Neural cell (in vitro differentiated cells): Measurements from ENCODE around the gene SHB. TPM values are rescaled to one million over a fixed set of nuclear protein-coding genes. Genes with fewer than 3 reads are reported as not detected.

Experiments
- H2AFZ ChIP-seq: fragments of 200-600, 300-800 bp; sonication (generic), shearing (Covaris generic); 2 replicates; pipeline ENCODE4 v1.6.0; 2014; ENCODE audit warnings: low read depth, mild to moderate bottlenecking, antibody characterized with exemption, low read length, moderate library complexity
- H3F3A ChIP-seq: fragments of 200-600 bp; shearing (Covaris generic); 2 replicates; pipeline ENCODE4 v1.6.1; 2016; ENCODE audit warnings: mild to moderate bottlenecking, moderate library complexity, mixed read lengths, antibody characterized with exemption, low read length; ENCODE audit not compliant: insufficient read depth, poor library complexity, severe bottlenecking
- H3K27ac ChIP-seq: fragments of 200-600, 300-800 bp; sonication (generic), shearing (Covaris generic); 2 replicates; pipeline ENCODE4 v1.5.1; 2014; ENCODE audit warnings: mild to moderate bottlenecking, low read length, moderate library complexity
- H3K27me3 ChIP-seq: fragments of 300-800, 200-600 bp; sonication (generic), shearing (Covaris generic); 2 replicates; pipeline ENCODE4 v1.6.0; 2014; ENCODE audit warnings: mild to moderate bottlenecking, low read depth, low read length, moderate library complexity; ENCODE audit not compliant: insufficient read depth
- H3K36me3 ChIP-seq: fragments of 300-800, 200-600 bp; sonication (generic), shearing (Covaris generic); 2 replicates; pipeline ENCODE4 v1.5.1; 2014; ENCODE audit warnings: mild to moderate bottlenecking, antibody characterized with exemption, low read length, moderate library complexity; ENCODE audit not compliant: insufficient read depth
- H3K4me2 ChIP-seq: fragments of 300-800, 200-600 bp; sonication (generic), shearing (Covaris generic); 2 replicates; pipeline ENCODE4 v1.6.0; 2014; ENCODE audit warnings: mild to moderate bottlenecking, low read length
- H3K4me3 ChIP-seq: fragments of 300-800, 200-600 bp; sonication (generic), shearing (Covaris generic); 2 replicates; pipeline ENCODE4 v1.5.1; 2014; ENCODE audit warnings: mild to moderate bottlenecking, low read length, moderate library complexity
- H3K79me2 ChIP-seq: fragments of 200-600 bp; shearing (Covaris generic); replicated peaks from 2 replicates; pipeline ENCODE4 v1.6.0; 2014; ENCODE audit warnings: mild to moderate bottlenecking, low read length, moderate library complexity; ENCODE audit not compliant: insufficient read depth
- H3K9ac ChIP-seq: fragments of 300-800, 200-600 bp; sonication (generic), shearing (Covaris generic); 2 replicates; pipeline ENCODE4 v1.6.1; 2016; ENCODE audit warnings: mild to moderate bottlenecking, low read length, mixed read lengths
- H3K9me2 ChIP-seq: fragments of 200-600 bp; shearing (Covaris generic); 2 replicates; pipeline ENCODE4 v1.6.1; 2016; ENCODE audit warnings: mild to moderate bottlenecking, low read length, mixed read lengths; ENCODE audit not compliant: insufficient read depth
- H3K9me3 ChIP-seq: fragments of 200-600, 300-800 bp; sonication (generic), shearing (Covaris generic); 2 replicates; pipeline ENCODE4 v1.6.1; 2016; ENCODE audit warnings: mild to moderate bottlenecking, mixed run types, low read length, moderate library complexity, mixed read lengths
- H4K20me1 ChIP-seq: fragments of 200-600 bp; shearing (Covaris generic); 2 replicates; pipeline ENCODE4 v1.6.1; 2016; ENCODE audit warnings: mild to moderate bottlenecking, mixed run types; ENCODE audit not compliant: insufficient read depth
- EP300 ChIP-seq: fragments of 450-650 bp; conservative IDR thresholded peaks from 2 replicates; pipeline ENCODE4 v1.6.1; 2014; ENCODE audit warnings: antibody characterized with exemption, mild to moderate bottlenecking, moderate library complexity; ENCODE audit not compliant: poor library complexity, severe bottlenecking
- EZH2 ChIP-seq: fragments of 200-600, 300-800 bp; shearing (Covaris generic), sonication (generic); IDR thresholded peaks from 2 replicates; pipeline ENCODE4 v1.6.1; 2014; ENCODE audit warnings: antibody characterized with exemption, low read length, borderline replicate concordance, mild to moderate bottlenecking; ENCODE audit not compliant: insufficient read depth, poor library complexity, severe bottlenecking
- MXI1 ChIP-seq: fragments of 450-650 bp; conservative IDR thresholded peaks from 2 replicates; pipeline ENCODE4 v1.6.1; 2014; ENCODE audit warnings: antibody characterized with exemption, mild to moderate bottlenecking; ENCODE audit not compliant: poor library complexity, severe bottlenecking
- POLR2AphosphoS5 ChIP-seq: IDR thresholded peaks from 2 replicates; pipeline ENCODE4 v1.6.1; 2012
- RAD21 ChIP-seq: fragments of 450-650 bp; conservative IDR thresholded peaks from 2 replicates; pipeline ENCODE4 v1.6.1; 2014; ENCODE audit warnings: antibody characterized with exemption, mild to moderate bottlenecking, moderate library complexity
- SMC3 ChIP-seq: fragments of 450-650 bp; conservative IDR thresholded peaks from 2 replicates; pipeline ENCODE4 v1.6.1; 2014; ENCODE audit warnings: antibody characterized with exemption, mild to moderate bottlenecking, moderate library complexity; ENCODE audit not compliant: poor library complexity
- TAF1 ChIP-seq: IDR thresholded peaks from 2 replicates; pipeline ENCODE4 v1.6.1; 2012; ENCODE audit warnings: low read depth
- polyA plus RNA-seq: library from polyadenylated mRNA; depleted of rRNA; stranded (reverse); fragments of >200 nt; gene quantifications from 2 replicates; pipeline ENCODE4 v1.2.3, GENCODE V29; 2014
- TF ChIP-seq, protein P1 (sequence below): IDR thresholded peaks from 2 replicates; pipeline ENCODE4 v1.6.1; 2012; ENCODE audit warnings: borderline replicate concordance
- TF ChIP-seq, protein P2 (sequence below): fragments of 450-650 bp; IDR thresholded peaks from 2 replicates; pipeline ENCODE4 v1.5.1; 2014; ENCODE audit warnings: antibody characterized with exemption, mild to moderate bottlenecking, moderate library complexity; ENCODE audit not compliant: poor library complexity, severe bottlenecking

Gene SHB
- polyA plus RNA-seq, 1 donor from 2014 or later, result 17.5 TPM

DNA sequence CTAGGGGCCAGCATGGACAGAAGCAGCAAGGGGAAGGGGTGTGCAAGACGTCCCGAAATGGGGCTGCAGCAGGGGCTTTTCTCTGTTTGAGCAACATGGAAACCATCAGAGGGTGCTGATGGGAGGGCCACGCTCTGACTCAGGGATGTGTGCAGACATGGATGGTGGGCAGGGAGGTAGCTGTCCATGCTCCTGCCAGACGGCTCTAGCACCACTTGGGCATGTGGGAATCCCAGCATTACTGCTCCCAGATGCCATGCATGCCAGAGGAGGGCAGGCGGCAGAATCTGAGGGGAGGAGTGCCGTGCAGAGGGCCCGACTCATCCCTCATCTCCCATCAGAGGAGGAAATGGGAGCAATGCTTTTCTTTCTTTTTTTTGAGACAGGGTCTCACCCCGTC is 119.5 kb downstream of the SHB start:
- no peaks in the 10 kb centered on the region for H3K9me3 ChIP-seq
- no peaks in the 10 kb centered on the region for H3F3A ChIP-seq
- H3K27ac ChIP-seq, result no peak overlapping the region
- no peaks in the 10 kb centered on the region for H3K9me2 ChIP-seq
- no peaks in the 10 kb centered on the region for H3K27me3 ChIP-seq
- H3K79me2 ChIP-seq, result no peaks in the 10 kb centered on the region
- TF ChIP-seq SMC3, result no peak
- TF ChIP-seq, protein P1, sequence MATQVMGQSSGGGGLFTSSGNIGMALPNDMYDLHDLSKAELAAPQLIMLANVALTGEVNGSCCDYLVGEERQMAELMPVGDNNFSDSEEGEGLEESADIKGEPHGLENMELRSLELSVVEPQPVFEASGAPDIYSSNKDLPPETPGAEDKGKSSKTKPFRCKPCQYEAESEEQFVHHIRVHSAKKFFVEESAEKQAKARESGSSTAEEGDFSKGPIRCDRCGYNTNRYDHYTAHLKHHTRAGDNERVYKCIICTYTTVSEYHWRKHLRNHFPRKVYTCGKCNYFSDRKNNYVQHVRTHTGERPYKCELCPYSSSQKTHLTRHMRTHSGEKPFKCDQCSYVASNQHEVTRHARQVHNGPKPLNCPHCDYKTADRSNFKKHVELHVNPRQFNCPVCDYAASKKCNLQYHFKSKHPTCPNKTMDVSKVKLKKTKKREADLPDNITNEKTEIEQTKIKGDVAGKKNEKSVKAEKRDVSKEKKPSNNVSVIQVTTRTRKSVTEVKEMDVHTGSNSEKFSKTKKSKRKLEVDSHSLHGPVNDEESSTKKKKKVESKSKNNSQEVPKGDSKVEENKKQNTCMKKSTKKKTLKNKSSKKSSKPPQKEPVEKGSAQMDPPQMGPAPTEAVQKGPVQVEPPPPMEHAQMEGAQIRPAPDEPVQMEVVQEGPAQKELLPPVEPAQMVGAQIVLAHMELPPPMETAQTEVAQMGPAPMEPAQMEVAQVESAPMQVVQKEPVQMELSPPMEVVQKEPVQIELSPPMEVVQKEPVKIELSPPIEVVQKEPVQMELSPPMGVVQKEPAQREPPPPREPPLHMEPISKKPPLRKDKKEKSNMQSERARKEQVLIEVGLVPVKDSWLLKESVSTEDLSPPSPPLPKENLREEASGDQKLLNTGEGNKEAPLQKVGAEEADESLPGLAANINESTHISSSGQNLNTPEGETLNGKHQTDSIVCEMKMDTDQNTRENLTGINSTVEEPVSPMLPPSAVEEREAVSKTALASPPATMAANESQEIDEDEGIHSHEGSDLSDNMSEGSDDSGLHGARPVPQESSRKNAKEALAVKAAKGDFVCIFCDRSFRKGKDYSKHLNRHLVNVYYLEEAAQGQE, result no peak
- TF ChIP-seq POLR2AphosphoS5, result no peak
- no peak for TF ChIP-seq EP300
- no peak for TF ChIP-seq TAF1
- TF ChIP-seq MXI1, result no peak
- no peak for TF ChIP-seq EZH2
- TF ChIP-seq, protein P2, sequence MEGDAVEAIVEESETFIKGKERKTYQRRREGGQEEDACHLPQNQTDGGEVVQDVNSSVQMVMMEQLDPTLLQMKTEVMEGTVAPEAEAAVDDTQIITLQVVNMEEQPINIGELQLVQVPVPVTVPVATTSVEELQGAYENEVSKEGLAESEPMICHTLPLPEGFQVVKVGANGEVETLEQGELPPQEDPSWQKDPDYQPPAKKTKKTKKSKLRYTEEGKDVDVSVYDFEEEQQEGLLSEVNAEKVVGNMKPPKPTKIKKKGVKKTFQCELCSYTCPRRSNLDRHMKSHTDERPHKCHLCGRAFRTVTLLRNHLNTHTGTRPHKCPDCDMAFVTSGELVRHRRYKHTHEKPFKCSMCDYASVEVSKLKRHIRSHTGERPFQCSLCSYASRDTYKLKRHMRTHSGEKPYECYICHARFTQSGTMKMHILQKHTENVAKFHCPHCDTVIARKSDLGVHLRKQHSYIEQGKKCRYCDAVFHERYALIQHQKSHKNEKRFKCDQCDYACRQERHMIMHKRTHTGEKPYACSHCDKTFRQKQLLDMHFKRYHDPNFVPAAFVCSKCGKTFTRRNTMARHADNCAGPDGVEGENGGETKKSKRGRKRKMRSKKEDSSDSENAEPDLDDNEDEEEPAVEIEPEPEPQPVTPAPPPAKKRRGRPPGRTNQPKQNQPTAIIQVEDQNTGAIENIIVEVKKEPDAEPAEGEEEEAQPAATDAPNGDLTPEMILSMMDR, result no peak
- TF ChIP-seq RAD21, result no peak
- H3K4me3 ChIP-seq, result no peak overlapping the region
- H3K9ac ChIP-seq, result no peak overlapping the region
- no peaks in the 10 kb centered on the region for H4K20me1 ChIP-seq
- H2AFZ ChIP-seq, result no peak overlapping the region
- H3K36me3 ChIP-seq, result peaks cover 6% of the 10 kb centered on the region
- H3K4me2 ChIP-seq, result no peak overlapping the region

DNA sequence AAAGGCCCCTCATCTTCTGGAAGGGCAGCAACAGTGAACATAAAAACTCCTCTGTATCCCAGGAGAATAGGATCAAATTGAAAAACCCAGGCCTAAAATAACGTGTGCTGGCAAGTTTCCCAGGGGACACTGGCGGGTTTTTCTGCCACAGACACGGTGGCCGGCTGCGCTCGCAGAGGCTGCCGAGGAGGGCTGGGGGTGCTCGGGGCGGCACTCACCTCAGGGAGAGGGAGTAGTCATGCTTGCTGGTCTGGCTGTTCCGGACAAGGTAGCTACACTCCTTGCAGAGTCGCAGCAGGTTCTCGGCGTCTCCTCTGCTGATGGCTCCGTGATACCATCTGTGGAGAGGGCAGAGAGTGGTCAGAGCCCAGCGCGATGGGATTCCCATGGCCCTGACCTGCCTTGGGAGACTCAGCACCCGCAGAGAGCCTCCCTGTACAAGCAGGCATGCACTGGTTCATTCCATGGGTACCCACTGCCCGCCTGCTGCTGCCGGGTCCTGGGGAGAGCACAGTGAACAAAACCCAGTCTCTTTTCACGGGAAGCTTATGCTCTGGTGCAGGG is 120.5 kb downstream of the SHB start:
- no peak overlapping the region for H3K9ac ChIP-seq

More for the DNA sequence above, 120.5 kb downstream of the SHB start:
- H3K4me3 ChIP-seq, result no peak overlapping the region
- no peak overlapping the region for H3K27ac ChIP-seq
- H3K36me3 ChIP-seq, result no peaks in the 10 kb centered on the region
- H3K4me2 ChIP-seq, result no peak overlapping the region
- H3F3A ChIP-seq, result no peaks in the 10 kb centered on the region
- H3K79me2 ChIP-seq, result no peaks in the 10 kb centered on the region
- H3K9me2 ChIP-seq, result no peaks in the 10 kb centered on the region
- TF ChIP-seq, protein P1, result no peak
- TF ChIP-seq RAD21 (no peak), EP300 (no peak), POLR2AphosphoS5 (no peak), SMC3 (no peak), MXI1 (no peak), TAF1 (no peak), EZH2 (no peak)
- TF ChIP-seq, protein P2, result no peak
- no peaks in the 10 kb centered on the region for H3K9me3 ChIP-seq
- H3K27me3 ChIP-seq, result no peaks in the 10 kb centered on the region
- H2AFZ ChIP-seq, result no peak overlapping the region
- no peaks in the 10 kb centered on the region for H4K20me1 ChIP-seq
